22Rv1 (cell line): ENCODE results near the gene PCGF2.

Experiments
- H3K27ac ChIP-seq: fragments of 450-650 bp; 2 replicates; pipeline ENCODE4 v1.5.1; 2017
- CTCF ChIP-seq: fragments of 450-650 bp; IDR thresholded peaks from 2 replicates; pipeline ENCODE4 v1.5.1; 2017; ENCODE audit warnings: mild to moderate bottlenecking
- ZFX ChIP-seq: fragments of 450-650 bp; IDR thresholded peaks from 2 replicates; pipeline ENCODE4 v1.6.1; 2017; ENCODE audit warnings: antibody characterized with exemption, borderline replicate concordance

Gene PCGF2

GRCh38 chr17:38698760-38699159, 49.4 kb downstream of the PCGF2 start:
- TF ChIP-seq CTCF: no peak
- TF ChIP-seq ZFX: no peak
- no peak overlapping the region for H3K27ac ChIP-seq

GRCh38 chr17:38697061-38697820, 50.9 kb downstream of the PCGF2 start:
- no peak for TF ChIP-seq CTCF
- no peak for TF ChIP-seq ZFX

DNA sequence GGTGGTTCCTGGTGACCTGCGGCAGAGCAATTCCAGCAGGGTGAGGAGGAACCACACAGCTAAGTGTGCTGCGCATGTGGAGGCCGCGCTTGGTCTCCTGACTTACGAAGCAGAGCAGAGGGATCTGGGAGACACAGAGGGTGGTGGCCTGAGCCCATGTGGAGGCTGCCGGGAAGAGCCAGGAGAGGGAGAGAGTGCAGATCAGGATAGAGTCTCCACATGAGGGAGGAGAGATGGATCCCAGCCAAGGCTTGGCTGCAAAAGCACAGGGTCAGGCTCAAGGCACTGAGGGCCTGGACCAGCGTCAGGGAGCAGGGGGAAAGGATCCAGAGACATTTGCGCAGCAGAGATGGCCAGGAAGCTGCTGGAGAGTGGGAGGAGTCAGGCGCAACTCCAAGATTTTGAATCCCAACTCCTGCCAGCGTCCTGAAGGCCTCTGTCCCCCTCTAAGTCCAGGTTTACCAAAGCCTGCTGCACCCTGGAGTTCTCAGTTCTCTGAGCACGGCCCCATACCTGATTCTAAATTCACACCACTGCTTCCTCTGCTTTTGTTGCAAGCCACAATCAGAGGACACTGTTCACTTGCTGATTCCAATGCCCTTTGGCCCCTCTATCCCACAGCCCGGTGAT, 54.3 kb downstream of the PCGF2 start:
- H3K27ac ChIP-seq: peak overlapping the region; percentile 46
- TF ChIP-seq ZFX (no peak), CTCF (no peak)

More at GRCh38 chr17:38697061-38697820, 50.9 kb downstream of the PCGF2 start:
- H3K27ac ChIP-seq: no peak overlapping the region

DNA sequence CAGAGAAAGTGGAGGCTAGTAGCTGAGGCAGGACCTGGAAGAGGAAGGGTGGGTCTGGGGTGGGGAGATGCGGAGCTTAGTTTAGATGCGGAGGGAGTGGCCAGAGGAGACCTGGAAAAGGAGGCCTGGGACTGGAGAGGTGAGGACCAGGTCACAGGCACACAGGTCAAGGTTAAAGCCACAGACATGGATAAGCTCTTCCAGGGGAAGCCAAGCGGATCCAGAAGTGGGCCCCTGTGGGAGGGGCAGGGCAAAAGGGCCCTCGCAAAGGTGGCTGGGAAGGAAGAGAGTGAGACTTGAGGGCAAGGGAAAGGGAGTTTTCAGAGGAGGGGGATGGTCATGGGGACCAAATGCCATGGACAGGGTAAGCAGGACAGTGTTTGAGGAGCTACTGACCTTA, 57.0 kb downstream of the PCGF2 start:
- no peak overlapping the region for H3K27ac ChIP-seq
- TF ChIP-seq ZFX: no peak
- no peak for TF ChIP-seq CTCF

DNA sequence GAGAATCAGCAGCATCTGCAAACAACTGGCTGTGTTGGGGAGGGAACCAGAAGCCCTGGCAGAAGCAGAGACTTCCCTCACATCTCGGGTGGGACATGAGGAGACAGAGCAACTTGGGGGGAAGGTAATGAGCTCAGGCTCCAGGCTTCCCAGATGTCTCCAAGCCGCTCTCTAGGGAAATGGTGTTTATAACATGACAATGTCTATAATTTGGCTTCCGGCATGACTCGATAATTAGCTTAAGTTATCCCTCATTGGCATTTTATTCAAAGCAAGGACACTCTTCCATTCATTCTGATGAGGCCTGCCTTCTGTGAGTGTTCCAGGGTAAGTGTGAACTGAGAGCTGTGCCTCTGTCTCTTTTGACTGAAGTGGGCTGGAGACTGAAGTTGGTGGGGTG, 57.8 kb downstream of the PCGF2 start:
- H3K27ac ChIP-seq: no peak overlapping the region
- TF ChIP-seq ZFX (no peak), CTCF (no peak)

GRCh38 chr17:38687286-38687685, 60.9 kb downstream of the PCGF2 start:
- H3K27ac ChIP-seq: no peak overlapping the region
- TF ChIP-seq CTCF (no peak), ZFX (no peak)

DNA sequence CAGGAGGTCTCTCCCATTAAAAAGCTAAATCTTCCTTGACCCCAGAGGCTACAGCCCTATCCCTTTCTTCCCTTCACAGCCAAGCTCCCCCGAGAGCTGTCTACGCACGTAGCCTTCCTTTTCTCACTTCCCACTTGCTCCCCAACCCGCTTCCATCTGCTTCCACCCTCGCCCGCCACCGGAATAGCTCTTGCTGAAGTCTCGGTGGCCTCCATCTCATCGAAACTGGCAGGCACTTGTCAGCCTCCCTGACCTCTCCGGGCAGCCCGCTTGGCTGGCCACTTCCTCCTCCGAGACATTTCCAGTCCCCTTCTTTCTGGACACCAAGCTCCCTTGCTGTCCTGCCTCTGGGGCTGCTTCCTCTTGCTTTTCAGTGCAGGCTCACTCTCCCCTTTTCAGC, 62.6 kb downstream of the PCGF2 start:
- TF ChIP-seq ZFX (no peak), CTCF (no peak)

More for the DNA sequence above, 62.6 kb downstream of the PCGF2 start:
- no peak overlapping the region for H3K27ac ChIP-seq
